ENCODE data around the gene BRK1.

- TF ChIP-seq, protein P1, sequence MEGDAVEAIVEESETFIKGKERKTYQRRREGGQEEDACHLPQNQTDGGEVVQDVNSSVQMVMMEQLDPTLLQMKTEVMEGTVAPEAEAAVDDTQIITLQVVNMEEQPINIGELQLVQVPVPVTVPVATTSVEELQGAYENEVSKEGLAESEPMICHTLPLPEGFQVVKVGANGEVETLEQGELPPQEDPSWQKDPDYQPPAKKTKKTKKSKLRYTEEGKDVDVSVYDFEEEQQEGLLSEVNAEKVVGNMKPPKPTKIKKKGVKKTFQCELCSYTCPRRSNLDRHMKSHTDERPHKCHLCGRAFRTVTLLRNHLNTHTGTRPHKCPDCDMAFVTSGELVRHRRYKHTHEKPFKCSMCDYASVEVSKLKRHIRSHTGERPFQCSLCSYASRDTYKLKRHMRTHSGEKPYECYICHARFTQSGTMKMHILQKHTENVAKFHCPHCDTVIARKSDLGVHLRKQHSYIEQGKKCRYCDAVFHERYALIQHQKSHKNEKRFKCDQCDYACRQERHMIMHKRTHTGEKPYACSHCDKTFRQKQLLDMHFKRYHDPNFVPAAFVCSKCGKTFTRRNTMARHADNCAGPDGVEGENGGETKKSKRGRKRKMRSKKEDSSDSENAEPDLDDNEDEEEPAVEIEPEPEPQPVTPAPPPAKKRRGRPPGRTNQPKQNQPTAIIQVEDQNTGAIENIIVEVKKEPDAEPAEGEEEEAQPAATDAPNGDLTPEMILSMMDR (IDR thresholded peaks at IDR 0.05; ENCODE audit: low read length) = no peak
- TF ChIP-seq EZH2 (IDR thresholded peaks at IDR 0.05; ENCODE audit: borderline replicate concordance, low read length) = no peak
These were observed 624 bp downstream of the BRK1 start for GRCh38 chr3:10116138-10116460.
